Adipocyte (in vitro differentiated cells): ENCODE results near the gene AGBL4.

Experiments used
- DNase-seq: peaks from one replicate; pipeline ENCODE4 v3.0.0-alpha.2; 2015; ENCODE audit warnings: low read depth
- H3K27me3 ChIP-seq: replicated peaks from 2 replicates; pipeline ENCODE4 v1.7.0; 2013; ENCODE audit warnings: mild to moderate bottlenecking, low read length, moderate library complexity; ENCODE audit not compliant: control insufficient read depth, insufficient read depth
- H3K36me3 ChIP-seq: 2 replicates; pipeline ENCODE4 v1.7.0; 2013; ENCODE audit warnings: low read length, mild to moderate bottlenecking, moderate library complexity; ENCODE audit not compliant: control insufficient read depth, insufficient read depth, severe bottlenecking
- H3K4me1 ChIP-seq: 2 replicates; pipeline ENCODE4 v1.7.0; 2013; ENCODE audit warnings: mild to moderate bottlenecking, low read length, moderate library complexity; ENCODE audit not compliant: control insufficient read depth, insufficient read depth
- H3K4me3 ChIP-seq: 2 replicates; pipeline ENCODE4 v1.7.0; 2013; ENCODE audit warnings: mild to moderate bottlenecking, low read length, moderate library complexity
- H3K9ac ChIP-seq: 2 replicates; pipeline ENCODE4 v1.7.0; 2013; ENCODE audit warnings: mild to moderate bottlenecking, low read length, moderate library complexity
- H3K9me3 ChIP-seq: 2 replicates; pipeline ENCODE4 v1.7.0; 2013; ENCODE audit warnings: mild to moderate bottlenecking, low read length, moderate library complexity; ENCODE audit not compliant: control insufficient read depth

Gene AGBL4

GRCh38 chr1:48741380-48741779 lies 1282.4 kb downstream of the AGBL4 start:
- DNase-seq = no peak
- Histone ChIP-seq H3K9ac (no peak overlapping the region), H3K4me3 (no peak overlapping the region), H3K36me3 (no peaks in the 10 kb centered on the region), H3K9me3 (no peaks in the 10 kb centered on the region), H3K4me1 (no peaks in the 10 kb centered on the region), H3K27me3 (no peaks in the 10 kb centered on the region)

- H3K9ac ChIP-seq = no peak overlapping the region
- H3K36me3 ChIP-seq = peaks cover 4% of the 10 kb centered on the region
- no peaks in the 10 kb centered on the region for H3K9me3 ChIP-seq
- DNase-seq = no peak
- no peaks in the 10 kb centered on the region for H3K27me3 ChIP-seq
- H3K4me1 ChIP-seq = no peaks in the 10 kb centered on the region
- no peak overlapping the region for H3K4me3 ChIP-seq
These were observed 1283.1 kb downstream of the AGBL4 start for GRCh38 chr1:48740621-48741020.

- peaks cover 4% of the 10 kb centered on the region for H3K36me3 ChIP-seq
- H3K4me1 ChIP-seq = no peaks in the 10 kb centered on the region
- H3K9me3 ChIP-seq = no peaks in the 10 kb centered on the region
- DNase-seq = no peak
- no peaks in the 10 kb centered on the region for H3K27me3 ChIP-seq
- no peak overlapping the region for H3K9ac ChIP-seq
- H3K4me3 ChIP-seq = no peak overlapping the region
These were observed 1284.7 kb downstream of the AGBL4 start for GRCh38 chr1:48739091-48739490.

GRCh38 chr1:48738356-48738755 lies 1285.4 kb downstream of the AGBL4 start:
- Histone ChIP-seq H3K9ac (no peak overlapping the region), H3K4me3 (no peak overlapping the region), H3K9me3 (no peaks in the 10 kb centered on the region), H3K27me3 (no peaks in the 10 kb centered on the region), H3K4me1 (no peaks in the 10 kb centered on the region), H3K36me3 (peaks cover 4% of the 10 kb centered on the region)
- DNase-seq = no peak

- Histone ChIP-seq H3K36me3 (peaks cover 4% of the 10 kb centered on the region), H3K27me3 (no peaks in the 10 kb centered on the region), H3K4me1 (no peaks in the 10 kb centered on the region), H3K9ac (no peak overlapping the region), H3K4me3 (no peak overlapping the region), H3K9me3 (no peaks in the 10 kb centered on the region)
- DNase-seq = no peak
These were observed 1288.0 kb downstream of the AGBL4 start for GRCh38 chr1:48735796-48736195.

- Histone ChIP-seq H3K36me3 (no peaks in the 10 kb centered on the region), H3K4me1 (peaks cover 2% of the 10 kb centered on the region), H3K4me3 (no peak overlapping the region), H3K27me3 (no peaks in the 10 kb centered on the region), H3K9ac (no peak overlapping the region), H3K9me3 (no peaks in the 10 kb centered on the region)
- DNase-seq = no peak
These were observed 1293.4 kb downstream of the AGBL4 start for GRCh38 chr1:48730164-48730910.

- peaks cover 6% of the 10 kb centered on the region for H3K4me1 ChIP-seq
- no peak overlapping the region for H3K9ac ChIP-seq
- H3K9me3 ChIP-seq = no peaks in the 10 kb centered on the region
- H3K36me3 ChIP-seq = no peaks in the 10 kb centered on the region
- no peaks in the 10 kb centered on the region for H3K27me3 ChIP-seq
- no peak overlapping the region for H3K4me3 ChIP-seq
- no peak for DNase-seq
These were observed 1295.2 kb downstream of the AGBL4 start for GRCh38 chr1:48728584-48728983.

GRCh38 chr1:48726557-48727215 lies 1297.1 kb downstream of the AGBL4 start:
- peaks cover 6% of the 10 kb centered on the region for H3K4me1 ChIP-seq

GRCh38 chr1:48726139-48726538 lies 1297.6 kb downstream of the AGBL4 start:
- Histone ChIP-seq H3K36me3 (no peaks in the 10 kb centered on the region), H3K9me3 (no peaks in the 10 kb centered on the region), H3K4me1 (peaks cover 6% of the 10 kb centered on the region), H3K4me3 (no peak overlapping the region), H3K9ac (no peak overlapping the region), H3K27me3 (no peaks in the 10 kb centered on the region)
- DNase-seq = no peak

More at GRCh38 chr1:48726557-48727215, 1297.1 kb downstream of the AGBL4 start:
- no peak for DNase-seq
- Histone ChIP-seq H3K36me3 (no peaks in the 10 kb centered on the region), H3K4me3 (no peak overlapping the region), H3K9me3 (no peaks in the 10 kb centered on the region), H3K27me3 (no peaks in the 10 kb centered on the region), H3K9ac (no peak overlapping the region)

GRCh38 chr1:48725341-48726046 lies 1298.3 kb downstream of the AGBL4 start:
- Histone ChIP-seq H3K4me1 (peaks cover 6% of the 10 kb centered on the region), H3K27me3 (no peaks in the 10 kb centered on the region), H3K9me3 (no peaks in the 10 kb centered on the region), H3K9ac (no peak overlapping the region), H3K4me3 (no peak overlapping the region), H3K36me3 (no peaks in the 10 kb centered on the region)
- DNase-seq = peak; percentile 16

- no peaks in the 10 kb centered on the region for H3K27me3 ChIP-seq
- no peak for DNase-seq
- no peak overlapping the region for H3K4me3 ChIP-seq
- peaks cover 6% of the 10 kb centered on the region for H3K4me1 ChIP-seq
- H3K9ac ChIP-seq = no peak overlapping the region
- H3K9me3 ChIP-seq = no peaks in the 10 kb centered on the region
- H3K36me3 ChIP-seq = no peaks in the 10 kb centered on the region
These were observed 1302.8 kb downstream of the AGBL4 start for GRCh38 chr1:48720929-48721328.
